Measurements from ENCODE around the gene TBC1D12.

Gene TBC1D12

GRCh38 chr10:94402204-94402842, at the start of gene TBC1D12:
TSS of gene TBC1D12 (plus strand) at chr10:94402541. CDS start at chr10:94402614, 73 bp downstream.
- peak; percentile 87 for DNase-seq (ENCODE audit: low read depth, low spot score)
- peaks cover 25% of the 10 kb centered on the region for H3K27me3 ChIP-seq (ENCODE audit: insufficient read depth, insufficient read length)
- no peaks in the 10 kb centered on the region for H3K9me3 ChIP-seq (ENCODE audit: insufficient read depth, low read length)
- H3K9ac ChIP-seq (ENCODE audit: insufficient read length, low read depth), result peak within 1 kb of the TSS; percentile 80
- H3K36me3 ChIP-seq (ENCODE audit: insufficient read depth, insufficient read length, low read length), result no peaks in the 10 kb centered on the region
- no peaks in the 10 kb centered on the region for H3K4me1 ChIP-seq (ENCODE audit: insufficient read depth, insufficient read length)
- TF ChIP-seq ZNF274 (IDR thresholded peaks at IDR 0.05; ENCODE audit: low read depth, low read length) (no peak), SUZ12 (IDR thresholded peaks at IDR 0.05; ENCODE audit: extremely low read depth, insufficient read depth, insufficient read length) (no peak), YY1 (IDR thresholded peaks at IDR 0.05; ENCODE audit: insufficient read depth, insufficient read length) (no peak)
- H3K4me3 ChIP-seq (ENCODE audit: insufficient read length, low read depth), result peak within 1 kb of the TSS; percentile 64

- Histone ChIP-seq H3K4me3 (ENCODE audit: insufficient read length, low read depth) (no peak overlapping the region), H3K9me3 (ENCODE audit: insufficient read depth, low read length) (no peaks in the 10 kb centered on the region), H3K27me3 (ENCODE audit: insufficient read depth, insufficient read length) (no peaks in the 10 kb centered on the region), H3K36me3 (ENCODE audit: insufficient read depth, insufficient read length, low read length) (peaks cover 80% of the 10 kb centered on the region), H3K4me1 (ENCODE audit: insufficient read depth, insufficient read length) (no peaks in the 10 kb centered on the region), H3K9ac (ENCODE audit: insufficient read length, low read depth) (no peak overlapping the region)
- DNase-seq (ENCODE audit: low read depth, low spot score), result no peak
- TF ChIP-seq YY1 (IDR thresholded peaks at IDR 0.05; ENCODE audit: insufficient read depth, insufficient read length) (no peak), SUZ12 (IDR thresholded peaks at IDR 0.05; ENCODE audit: extremely low read depth, insufficient read depth, insufficient read length) (no peak), ZNF274 (IDR thresholded peaks at IDR 0.05; ENCODE audit: low read depth, low read length) (no peak)
Measured at GRCh38 chr10:94353336-94353735, 49.0 kb upstream of the TBC1D12 start.

- no peak for TF ChIP-seq YY1 (IDR thresholded peaks at IDR 0.05; ENCODE audit: insufficient read depth, insufficient read length)
- no peak for TF ChIP-seq SUZ12 (IDR thresholded peaks at IDR 0.05; ENCODE audit: extremely low read depth, insufficient read depth, insufficient read length)
- no peak for TF ChIP-seq ZNF274 (IDR thresholded peaks at IDR 0.05; ENCODE audit: low read depth, low read length)
- H3K27me3 ChIP-seq (ENCODE audit: insufficient read depth, insufficient read length), result no peaks in the 10 kb centered on the region
- H3K4me3 ChIP-seq (ENCODE audit: insufficient read length, low read depth), result no peak overlapping the region
- no peaks in the 10 kb centered on the region for H3K9me3 ChIP-seq (ENCODE audit: insufficient read depth, low read length)
- H3K9ac ChIP-seq (ENCODE audit: insufficient read length, low read depth), result no peak overlapping the region
- DNase-seq (ENCODE audit: low read depth, low spot score), result no peak
- peaks cover 80% of the 10 kb centered on the region for H3K36me3 ChIP-seq (ENCODE audit: insufficient read depth, insufficient read length, low read length)
- H3K4me1 ChIP-seq (ENCODE audit: insufficient read depth, insufficient read length), result no peaks in the 10 kb centered on the region
Measured at GRCh38 chr10:94355841-94356240, 46.5 kb upstream of the TBC1D12 start.

GRCh38 chr10:94357193-94357592, 45.1 kb upstream of the TBC1D12 start:
- H3K27me3 ChIP-seq (ENCODE audit: insufficient read depth, insufficient read length), result no peaks in the 10 kb centered on the region
- no peaks in the 10 kb centered on the region for H3K9me3 ChIP-seq (ENCODE audit: insufficient read depth, low read length)
- H3K9ac ChIP-seq (ENCODE audit: insufficient read length, low read depth), result no peak overlapping the region
- no peak for TF ChIP-seq ZNF274 (IDR thresholded peaks at IDR 0.05; ENCODE audit: low read depth, low read length)
- TF ChIP-seq YY1 (IDR thresholded peaks at IDR 0.05; ENCODE audit: insufficient read depth, insufficient read length), result no peak
- no peak for TF ChIP-seq SUZ12 (IDR thresholded peaks at IDR 0.05; ENCODE audit: extremely low read depth, insufficient read depth, insufficient read length)
- H3K4me1 ChIP-seq (ENCODE audit: insufficient read depth, insufficient read length), result no peaks in the 10 kb centered on the region
- peaks cover 76% of the 10 kb centered on the region for H3K36me3 ChIP-seq (ENCODE audit: insufficient read depth, insufficient read length, low read length)
- no peak for DNase-seq (ENCODE audit: low read depth, low spot score)
- H3K4me3 ChIP-seq (ENCODE audit: insufficient read length, low read depth), result no peak overlapping the region

- H3K4me1 ChIP-seq (ENCODE audit: insufficient read depth, insufficient read length), result no peaks in the 10 kb centered on the region
- no peaks in the 10 kb centered on the region for H3K27me3 ChIP-seq (ENCODE audit: insufficient read depth, insufficient read length)
- TF ChIP-seq SUZ12 (IDR thresholded peaks at IDR 0.05; ENCODE audit: extremely low read depth, insufficient read depth, insufficient read length) (no peak), YY1 (IDR thresholded peaks at IDR 0.05; ENCODE audit: insufficient read depth, insufficient read length) (no peak), ZNF274 (IDR thresholded peaks at IDR 0.05; ENCODE audit: low read depth, low read length) (no peak)
- no peak overlapping the region for H3K4me3 ChIP-seq (ENCODE audit: insufficient read length, low read depth)
- peak; percentile 42 for DNase-seq (ENCODE audit: low read depth, low spot score)
- H3K9me3 ChIP-seq (ENCODE audit: insufficient read depth, low read length), result no peaks in the 10 kb centered on the region
- H3K9ac ChIP-seq (ENCODE audit: insufficient read length, low read depth), result no peak overlapping the region
- peaks cover 68% of the 10 kb centered on the region for H3K36me3 ChIP-seq (ENCODE audit: insufficient read depth, insufficient read length, low read length)
Measured at GRCh38 chr10:94358480-94358879, 43.9 kb upstream of the TBC1D12 start.

- DNase-seq (ENCODE audit: low read depth, low spot score), result no peak
- no peaks in the 10 kb centered on the region for H3K27me3 ChIP-seq (ENCODE audit: insufficient read depth, insufficient read length)
- H3K36me3 ChIP-seq (ENCODE audit: insufficient read depth, insufficient read length, low read length), result peaks cover 40% of the 10 kb centered on the region
- TF ChIP-seq ZNF274 (IDR thresholded peaks at IDR 0.05; ENCODE audit: low read depth, low read length), result no peak
- no peak for TF ChIP-seq SUZ12 (IDR thresholded peaks at IDR 0.05; ENCODE audit: extremely low read depth, insufficient read depth, insufficient read length)
- TF ChIP-seq YY1 (IDR thresholded peaks at IDR 0.05; ENCODE audit: insufficient read depth, insufficient read length), result no peak
- no peaks in the 10 kb centered on the region for H3K4me1 ChIP-seq (ENCODE audit: insufficient read depth, insufficient read length)
- H3K9ac ChIP-seq (ENCODE audit: insufficient read length, low read depth), result no peak overlapping the region
- H3K4me3 ChIP-seq (ENCODE audit: insufficient read length, low read depth), result peak overlapping the region; percentile 1
- no peaks in the 10 kb centered on the region for H3K9me3 ChIP-seq (ENCODE audit: insufficient read depth, low read length)
Measured at GRCh38 chr10:94361171-94361794, 41.1 kb upstream of the TBC1D12 start.
